Panc1 (cell line): Measurements from ENCODE around the gene ERFL.

Source experiments
- CTCF ChIP-seq: fragments of 450-650 bp; IDR thresholded peaks from 2 replicates; pipeline ENCODE4 v1.5.1; 2017; ENCODE audit warnings: mild to moderate bottlenecking
- POLR2AphosphoS5 ChIP-seq: IDR thresholded peaks from 2 replicates; pipeline ENCODE4 v1.6.1; 2012; ENCODE audit warnings: mild to moderate bottlenecking, low read depth, low read length, moderate library complexity
- REST ChIP-seq, 2 experiments: IDR thresholded peaks; 2 replicates each; pipeline ENCODE4 v1.6.1; 2011 to 2012; ENCODE audit warnings: low read depth in 2 of 2, control low read depth in 1 of 2, low read length in 1 of 2, mild to moderate bottlenecking in 1 of 2, moderate library complexity in 1 of 2; ENCODE audit not compliant: insufficient read depth in 1 of 2

GRCh38 chr19:41888926-41889325, 39.3 kb downstream of the ERFL start:
- no peak for TF ChIP-seq POLR2AphosphoS5
- no peak for TF ChIP-seq REST (IDR thresholded peaks at IDR 0.05; ENCODE audit: insufficient read depth in 1 of 2, low read depth in 2 of 2, low read length in 1 of 2)
- no peak for TF ChIP-seq CTCF
